Stimulated activated CD8-positive, alpha-beta memory T cell treated with anti-CD3 and anti-CD28 coated beads, Interleukin-7, amount 100 ng/mL, for 4 hours (primary cell): ENCODE measurements around the gene MMP7.

Experiments used
- DNase-seq, 2 donors: peaks; one replicate each; pipeline ENCODE4 v3.0.0-alpha.2; 2020; ENCODE audit warnings: low read depth in 2 of 2

Gene MMP7

GRCh38 chr11:102494216-102494615, 36.3 kb downstream of the MMP7 start:
- DNase-seq, result no peak

- no peak for DNase-seq
Measured at GRCh38 chr11:102493524-102493923, 37.0 kb downstream of the MMP7 start.

GRCh38 chr11:102491969-102492368, 38.6 kb downstream of the MMP7 start:
- no peak for DNase-seq

GRCh38 chr11:102489186-102490145, 41.1 kb downstream of the MMP7 start:
- DNase-seq, result no peak

- no peak for DNase-seq
Measured at GRCh38 chr11:102488208-102488607, 42.3 kb downstream of the MMP7 start.

- no peak for DNase-seq
Measured at GRCh38 chr11:102487214-102487613, 43.3 kb downstream of the MMP7 start.

GRCh38 chr11:102486584-102486983, 44.0 kb downstream of the MMP7 start:
- DNase-seq, result no peak

GRCh38 chr11:102485095-102485722, 45.3 kb downstream of the MMP7 start:
- no peak for DNase-seq

GRCh38 chr11:102482433-102482832, 48.1 kb downstream of the MMP7 start:
- no peak for DNase-seq

GRCh38 chr11:102479733-102480132, 50.8 kb downstream of the MMP7 start:
- no peak for DNase-seq

- no peak for DNase-seq
Measured at GRCh38 chr11:102478673-102479299, 51.8 kb downstream of the MMP7 start.

- no peak for DNase-seq
Measured at GRCh38 chr11:102476812-102477211, 53.7 kb downstream of the MMP7 start.

- DNase-seq, result no peak
Measured at GRCh38 chr11:102476069-102476468, 54.5 kb downstream of the MMP7 start.

GRCh38 chr11:102473543-102473942, 57.0 kb downstream of the MMP7 start:
- DNase-seq, result no peak

- DNase-seq, result no peak
Measured at GRCh38 chr11:102472127-102472526, 58.4 kb downstream of the MMP7 start.

- no peak for DNase-seq
Measured at GRCh38 chr11:102471474-102471873, 59.1 kb downstream of the MMP7 start.
